HepG2 (cell line): Measurements from ENCODE around the gene MTX1. TPM values are rescaled to one million over a fixed set of nuclear protein-coding genes. Genes with fewer than 3 reads are reported as not detected.

Source experiments
- BCL6 ChIP-seq: IDR thresholded peaks from 2 replicates; pipeline ENCODE4 v1.6.1; 2016; ENCODE audit warnings: missing genetic modification reagents, missing compliant biosample characterization
- ETV6 ChIP-seq: sonication (generic); formaldehyde crosslinking; conservative IDR thresholded peaks from 2 replicates; pipeline ENCODE4 v1.4.0; 2020; ENCODE audit warnings: missing genetic modification reagents
- GATAD1 ChIP-seq: IDR thresholded peaks from 2 replicates; pipeline ENCODE4 v1.6.1; 2016; ENCODE audit warnings: missing genetic modification reagents, missing compliant biosample characterization
- HNRNPL ChIP-seq: fragments of 200-400 bp; formaldehyde crosslinking; IDR thresholded peaks from 2 replicates; pipeline ENCODE4 v1.6.1; 2017; ENCODE audit warnings: mild to moderate bottlenecking, low read depth, low read length
- HOXA3 ChIP-seq: sonication (generic); formaldehyde crosslinking; IDR thresholded peaks from 2 replicates; pipeline ENCODE4 v1.5.0; 2020; ENCODE audit warnings: missing genetic modification reagents
- KLF16 ChIP-seq, 2 experiments: sonication (generic) in 1 of 2; formaldehyde crosslinking in 1 of 2; IDR thresholded peaks; 2 replicates each; pipeline versions ENCODE4 v1.6.1 to v1.8.0; 2016 to 2023; ENCODE audit warnings: missing genetic modification reagents in 2 of 2, missing compliant biosample characterization in 1 of 2
- NONO ChIP-seq, 2 experiments: fragments of 450-650 bp in 1 of 2; sonication (generic) in 1 of 2; formaldehyde crosslinking in 1 of 2; IDR thresholded peaks in 1 of 2; conservative IDR thresholded peaks in 1 of 2; 2 replicates each; pipeline versions ENCODE4 v1.6.1 to v1.8.0; 2017 to 2022; ENCODE audit warnings: mild to moderate bottlenecking in 1 of 2, missing genetic modification reagents in 1 of 2, moderate library complexity in 1 of 2
- NPAS2 ChIP-seq: sonication (generic); formaldehyde crosslinking; IDR thresholded peaks from 2 replicates; pipeline ENCODE4 v1.8.0; 2022; ENCODE audit warnings: mild to moderate bottlenecking, missing genetic modification reagents, borderline replicate concordance
- RBFOX2 ChIP-seq: fragments of 200-400 bp; formaldehyde crosslinking; IDR thresholded peaks from 2 replicates; pipeline ENCODE4 v1.6.1; 2017; ENCODE audit warnings: low read depth, mild to moderate bottlenecking, low read length
- THYN1 ChIP-seq: sonication (generic); formaldehyde crosslinking; IDR thresholded peaks from 2 replicates; pipeline ENCODE4 v1.8.1; 2023; ENCODE audit warnings: low read depth, mild to moderate bottlenecking, moderate library complexity, missing genetic modification reagents, borderline replicate concordance
- WIZ ChIP-seq: sonication (generic); formaldehyde crosslinking; IDR thresholded peaks from 2 replicates; pipeline ENCODE4 v1.5.1; 2020; ENCODE audit warnings: mild to moderate bottlenecking, missing genetic modification reagents
- ZBTB38 ChIP-seq: sonication (generic); formaldehyde crosslinking; IDR thresholded peaks from 2 replicates; pipeline ENCODE4 v1.5.1; 2020; ENCODE audit warnings: mild to moderate bottlenecking, missing genetic modification reagents
- ZNF432 ChIP-seq: sonication (generic); formaldehyde crosslinking; IDR thresholded peaks from 2 replicates; pipeline ENCODE4 v1.5.0; 2020; ENCODE audit warnings: missing genetic modification reagents, mild to moderate bottlenecking, borderline replicate concordance
- ZNF589 ChIP-seq: sonication (generic); formaldehyde crosslinking; conservative IDR thresholded peaks from 2 replicates; pipeline ENCODE4 v1.8.0; 2022; ENCODE audit warnings: mild to moderate bottlenecking, moderate library complexity, missing genetic modification reagents
- ZNF615 ChIP-seq: sonication (generic); formaldehyde crosslinking; IDR thresholded peaks from 2 replicates; pipeline ENCODE4 v1.5.0; 2020; ENCODE audit warnings: mild to moderate bottlenecking, missing genetic modification reagents, borderline replicate concordance
- ZNF776 ChIP-seq: sonication (generic); formaldehyde crosslinking; IDR thresholded peaks from 2 replicates; pipeline ENCODE4 v1.4.0; 2020; ENCODE audit warnings: mild to moderate bottlenecking, missing genetic modification reagents
- polyA plus RNA-seq, 8 experiments: library from polyadenylated mRNA; depleted of rRNA in 3 of 8; stranded (reverse) in 7 of 8; unstranded in 1 of 8; fragments of >200 nt; fragmentation: Illumina TruSeq in 4 of 8; extraction: Trizol in 4 of 8; gene quantifications; 2 replicates each; pipeline versions ENCODE4 v1.2.1 to v1.2.3, GENCODE V29; 2011 to 2016; ENCODE audit warnings: low read depth in 4 of 8, missing spikeins in 1 of 8, mixed read lengths in 1 of 8; ENCODE audit not compliant: insufficient read depth in 1 of 8
- total RNA-seq, 5 experiments: library from RNA; depleted of rRNA; stranded (reverse); fragments of >200 nt; fragmentation: Illumina TruSeq; extraction: Trizol; gene quantifications; 2 replicates each; pipeline ENCODE4 v1.2.3, GENCODE V29; 2016; ENCODE audit warnings: low read depth in 1 of 5
- TF ChIP-seq, protein P1 (sequence below): sonication (generic); formaldehyde crosslinking; IDR thresholded peaks from 2 replicates; pipeline ENCODE4 v1.4.0; 2020; ENCODE audit warnings: missing genetic modification reagents, borderline replicate concordance
- TF ChIP-seq, protein P2 (sequence below): sonication (generic); IDR thresholded peaks from 2 replicates; pipeline ENCODE4 v1.6.1; 2016; ENCODE audit warnings: low read depth, borderline replicate concordance
- TF ChIP-seq, protein P3 (sequence below): IDR thresholded peaks from 2 replicates; pipeline ENCODE4 v1.6.1; 2016; ENCODE audit warnings: missing genetic modification reagents, missing compliant biosample characterization
- TF ChIP-seq, protein P4 (sequence below): sonication (generic); formaldehyde crosslinking; IDR thresholded peaks from 2 replicates; pipeline ENCODE4 v1.8.0; 2022; ENCODE audit warnings: missing genetic modification reagents, mild to moderate bottlenecking, inconsistent platforms, borderline replicate concordance

The MTX1 gene
- total and polyA plus RNA-seq, 2 of the 13 experiments (the other 11 are each of a cell fraction or from before 2014, with no cell fraction given) = 64.5 to 72.6 TPM

DNA sequence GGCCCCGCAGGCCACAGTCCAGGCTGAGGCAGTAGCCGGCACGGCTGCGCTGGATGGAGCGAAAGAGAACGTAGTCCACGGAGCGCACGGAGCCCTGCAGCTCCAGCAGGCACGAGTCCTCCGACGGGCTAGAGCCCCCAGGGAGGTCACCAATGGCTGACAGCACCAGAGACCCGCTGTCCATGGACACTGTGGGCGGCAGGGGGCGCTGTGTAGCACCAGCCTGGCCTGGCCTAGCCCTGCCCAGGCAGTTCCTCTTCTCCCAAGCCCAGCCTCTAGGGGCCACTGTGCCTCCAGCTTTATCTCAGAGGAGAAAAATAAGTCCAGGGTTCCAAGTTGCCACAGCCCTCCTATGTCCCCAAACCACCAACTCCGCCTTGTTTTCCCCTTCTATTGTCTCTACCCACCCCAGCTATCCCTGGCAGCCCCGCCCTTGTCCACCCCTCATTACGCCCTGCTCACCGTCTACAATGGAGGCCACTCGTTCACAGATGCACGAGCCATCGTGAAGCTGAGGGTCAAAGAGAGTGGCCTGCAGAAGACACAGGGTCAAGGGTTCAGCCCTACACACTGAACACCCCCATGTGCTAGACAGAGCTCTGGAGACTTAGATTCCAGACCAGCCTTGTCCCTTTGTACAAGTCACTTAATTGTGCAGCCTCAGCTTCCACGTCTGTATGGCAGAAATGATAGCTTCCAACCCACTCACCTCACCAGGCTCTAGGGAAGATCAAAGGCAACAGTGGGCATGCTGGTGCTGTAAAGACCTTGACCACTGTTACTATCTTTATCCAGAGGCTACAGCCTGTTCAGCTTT is 42.3 kb downstream of the MTX1 start (continued):
- TF ChIP-seq ZBTB38 (CRISPR knock-in tag) = 0 out of 2 replicates have a peak, but pooled peaks have one; percentile 60
- TF ChIP-seq, protein P1, sequence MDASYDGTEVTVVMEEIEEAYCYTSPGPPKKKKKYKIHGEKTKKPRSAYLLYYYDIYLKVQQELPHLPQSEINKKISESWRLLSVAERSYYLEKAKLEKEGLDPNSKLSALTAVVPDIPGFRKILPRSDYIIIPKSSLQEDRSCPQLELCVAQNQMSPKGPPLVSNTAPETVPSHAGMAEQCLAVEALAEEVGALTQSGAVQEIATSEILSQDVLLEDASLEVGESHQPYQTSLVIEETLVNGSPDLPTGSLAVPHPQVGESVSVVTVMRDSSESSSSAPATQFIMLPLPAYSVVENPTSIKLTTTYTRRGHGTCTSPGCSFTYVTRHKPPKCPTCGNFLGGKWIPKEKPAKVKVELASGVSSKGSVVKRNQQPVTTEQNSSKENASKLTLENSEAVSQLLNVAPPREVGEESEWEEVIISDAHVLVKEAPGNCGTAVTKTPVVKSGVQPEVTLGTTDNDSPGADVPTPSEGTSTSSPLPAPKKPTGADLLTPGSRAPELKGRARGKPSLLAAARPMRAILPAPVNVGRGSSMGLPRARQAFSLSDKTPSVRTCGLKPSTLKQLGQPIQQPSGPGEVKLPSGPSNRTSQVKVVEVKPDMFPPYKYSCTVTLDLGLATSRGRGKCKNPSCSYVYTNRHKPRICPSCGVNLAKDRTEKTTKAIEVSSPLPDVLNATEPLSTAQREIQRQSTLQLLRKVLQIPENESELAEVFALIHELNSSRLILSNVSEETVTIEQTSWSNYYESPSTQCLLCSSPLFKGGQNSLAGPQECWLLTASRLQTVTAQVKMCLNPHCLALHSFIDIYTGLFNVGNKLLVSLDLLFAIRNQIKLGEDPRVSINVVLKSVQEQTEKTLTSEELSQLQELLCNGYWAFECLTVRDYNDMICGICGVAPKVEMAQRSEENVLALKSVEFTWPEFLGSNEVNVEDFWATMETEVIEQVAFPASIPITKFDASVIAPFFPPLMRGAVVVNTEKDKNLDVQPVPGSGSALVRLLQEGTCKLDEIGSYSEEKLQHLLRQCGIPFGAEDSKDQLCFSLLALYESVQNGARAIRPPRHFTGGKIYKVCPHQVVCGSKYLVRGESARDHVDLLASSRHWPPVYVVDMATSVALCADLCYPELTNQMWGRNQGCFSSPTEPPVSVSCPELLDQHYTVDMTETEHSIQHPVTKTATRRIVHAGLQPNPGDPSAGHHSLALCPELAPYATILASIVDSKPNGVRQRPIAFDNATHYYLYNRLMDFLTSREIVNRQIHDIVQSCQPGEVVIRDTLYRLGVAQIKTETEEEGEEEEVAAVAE = peak; percentile 20; the same call in 1 of the 2 replicates
- TF ChIP-seq ZNF776 = no peak
- TF ChIP-seq, protein P2, sequence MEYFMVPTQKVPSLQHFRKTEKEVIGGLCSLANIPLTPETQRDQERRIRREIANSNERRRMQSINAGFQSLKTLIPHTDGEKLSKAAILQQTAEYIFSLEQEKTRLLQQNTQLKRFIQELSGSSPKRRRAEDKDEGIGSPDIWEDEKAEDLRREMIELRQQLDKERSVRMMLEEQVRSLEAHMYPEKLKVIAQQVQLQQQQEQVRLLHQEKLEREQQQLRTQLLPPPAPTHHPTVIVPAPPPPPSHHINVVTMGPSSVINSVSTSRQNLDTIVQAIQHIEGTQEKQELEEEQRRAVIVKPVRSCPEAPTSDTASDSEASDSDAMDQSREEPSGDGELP = peak; percentile 10; the same call in 1 of the 2 replicates
- no peak for TF ChIP-seq NPAS2 (CRISPR knock-in tag)
- no peak for TF ChIP-seq ZNF615
- TF ChIP-seq ZNF432 (CRISPR knock-in tag) = no peak
- 0 out of 2 replicates have a peak, but pooled peaks have one; percentile 35 for TF ChIP-seq ZNF589 (CRISPR knock-in tag)
- TF ChIP-seq, protein P3, sequence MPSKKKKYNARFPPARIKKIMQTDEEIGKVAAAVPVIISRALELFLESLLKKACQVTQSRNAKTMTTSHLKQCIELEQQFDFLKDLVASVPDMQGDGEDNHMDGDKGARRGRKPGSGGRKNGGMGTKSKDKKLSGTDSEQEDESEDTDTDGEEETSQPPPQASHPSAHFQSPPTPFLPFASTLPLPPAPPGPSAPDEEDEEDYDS (CRISPR knock-in tag) = peak; percentile 10; the same call in 1 of the 2 replicates
- TF ChIP-seq NONO (IDR thresholded peaks at IDR 0.05) = no peak
- peak; percentile 55 for TF ChIP-seq NONO (CRISPR knock-in tag; conservative IDR thresholded peaks at IDR 0.05)
- peak; percentile 73 for TF ChIP-seq GATAD1
- TF ChIP-seq, protein P4, sequence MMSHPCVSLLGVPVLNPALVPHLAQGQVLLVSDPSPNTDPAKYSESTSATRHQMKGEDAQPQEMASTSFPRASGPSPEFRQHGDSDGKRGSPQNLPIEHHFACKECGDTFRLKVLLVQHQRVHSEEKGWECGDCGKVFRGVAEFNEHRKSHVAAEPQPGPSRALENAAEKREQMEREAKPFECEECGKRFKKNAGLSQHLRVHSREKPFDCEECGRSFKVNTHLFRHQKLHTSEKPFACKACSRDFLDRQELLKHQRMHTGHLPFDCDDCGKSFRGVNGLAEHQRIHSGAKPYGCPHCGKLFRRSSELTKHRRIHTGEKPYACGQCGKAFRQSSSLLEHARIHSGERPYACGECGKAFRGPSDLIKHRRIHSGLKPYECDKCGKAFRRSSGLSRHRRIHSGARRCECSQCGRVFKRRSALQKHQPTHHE = 0 out of 2 replicates have a peak, but pooled peaks have one; percentile 24
- TF ChIP-seq WIZ = no peak
- TF ChIP-seq RBFOX2 = peak; percentile 48
- TF ChIP-seq HOXA3 (CRISPR knock-in tag) = peak; percentile 79
- peak; percentile 65 for TF ChIP-seq BCL6
- peak in 1 of 2 experiments; percentile 45; a peak in 1 of 4 replicates for TF ChIP-seq KLF16 (CRISPR knock-in tag; IDR thresholded peaks at IDR 0.05)
- 0 out of 2 replicates have a peak, but pooled peaks have one; percentile 64 for TF ChIP-seq HNRNPL
- TF ChIP-seq ETV6 (CRISPR knock-in tag) = peak; percentile 26; the same call in 1 of the 2 replicates
- no peak for TF ChIP-seq THYN1 (CRISPR knock-in tag)
